SKM-1 (cell line): ENCODE measurements around the gene TSHZ3.

Experiments used
- DNase-seq: peaks from one replicate; lab custom pipeline; 2025; ENCODE audit not compliant: unreplicated experiment; lab: John Stamatoyannopoulos, UW

Gene TSHZ3

GRCh38 chr19:31252441-31252840, 96.8 kb downstream of the TSHZ3 start:
- no peak for DNase-seq

GRCh38 chr19:31249217-31249616, 100.0 kb downstream of the TSHZ3 start:
- DNase-seq = no peak

- DNase-seq = no peak
Observed at GRCh38 chr19:31235806-31236205, 113.4 kb downstream of the TSHZ3 start.

- no peak for DNase-seq
Observed at GRCh38 chr19:31233295-31233800, 115.9 kb downstream of the TSHZ3 start.

GRCh38 chr19:31232871-31233270, 116.4 kb downstream of the TSHZ3 start:
- no peak for DNase-seq

GRCh38 chr19:31232180-31232579, 117.1 kb downstream of the TSHZ3 start:
- DNase-seq = no peak

- DNase-seq = no peak
Observed at GRCh38 chr19:31231237-31231636, 118.0 kb downstream of the TSHZ3 start.

- no peak for DNase-seq
Observed at GRCh38 chr19:31226151-31226935, 122.9 kb downstream of the TSHZ3 start.
